Non-pigmented ciliary epithelial cell (primary cell): ENCODE data around the gene MTUS2.

Experiments used
- DNase-seq: peaks from one replicate; pipeline ENCODE4 v3.0.0-alpha.2; 2010; ENCODE audit warnings: low read depth

The MTUS2 gene

DNA sequence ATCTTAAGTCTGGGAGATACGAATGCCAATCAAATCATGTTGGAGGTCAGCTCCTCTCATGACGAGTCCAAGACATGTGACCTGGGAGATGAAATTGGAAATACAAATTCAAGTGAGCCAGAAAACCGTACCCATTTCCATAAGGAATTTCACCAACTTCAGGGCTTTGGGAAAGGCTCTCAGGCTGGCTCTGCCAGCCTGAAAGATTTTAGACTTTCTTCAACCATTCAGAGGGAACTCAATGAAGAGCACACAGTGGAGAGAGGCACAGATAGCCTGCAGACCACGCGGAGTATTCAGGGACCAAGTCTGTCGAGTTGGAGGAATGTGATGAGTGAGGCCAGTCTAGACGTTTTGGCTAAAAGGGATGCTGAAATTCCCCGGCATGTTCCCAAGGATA lies 204.6 kb downstream of the MTUS2 start:
- no peak for DNase-seq

DNA sequence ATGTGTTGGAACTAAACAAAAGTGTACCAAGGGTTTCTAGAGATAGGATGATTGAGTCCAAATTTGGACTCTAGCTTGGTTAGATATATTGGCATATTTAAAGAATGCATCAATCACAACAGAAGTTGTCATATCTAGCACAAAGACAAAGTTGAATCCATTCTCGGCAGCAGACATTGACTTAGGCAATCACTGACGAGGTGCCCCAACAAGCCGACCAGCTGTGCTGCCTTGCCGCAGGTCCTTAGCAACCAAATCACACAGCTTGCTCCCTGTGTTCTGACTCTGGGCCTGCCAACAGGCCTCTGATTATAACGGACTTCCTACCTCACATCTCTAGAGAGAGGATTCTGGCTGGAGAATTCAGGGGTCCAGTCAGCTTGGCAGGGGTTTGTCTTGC lies 208.7 kb downstream of the MTUS2 start:
- DNase-seq: no peak

DNA sequence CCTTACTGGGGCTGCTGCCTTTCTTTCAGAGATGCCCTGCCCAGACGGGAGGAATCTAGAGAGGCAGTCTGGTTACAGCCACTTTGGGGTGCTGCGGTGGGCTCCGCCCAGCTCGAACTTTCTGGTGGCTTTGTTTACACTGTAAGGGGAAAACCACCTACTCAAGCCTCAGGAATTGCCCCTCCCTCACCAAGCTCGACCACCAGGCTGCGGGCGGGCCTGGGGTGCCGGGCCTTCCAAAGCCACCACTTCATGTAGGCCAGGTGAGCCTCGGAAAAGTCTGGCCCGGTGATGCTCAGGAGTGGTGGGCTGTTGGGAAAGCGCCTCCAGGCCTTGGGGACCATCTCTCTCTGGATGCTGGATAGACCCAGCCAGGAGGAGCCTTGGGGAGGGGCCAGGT lies 218.6 kb downstream of the MTUS2 start:
- DNase-seq: no peak

DNA sequence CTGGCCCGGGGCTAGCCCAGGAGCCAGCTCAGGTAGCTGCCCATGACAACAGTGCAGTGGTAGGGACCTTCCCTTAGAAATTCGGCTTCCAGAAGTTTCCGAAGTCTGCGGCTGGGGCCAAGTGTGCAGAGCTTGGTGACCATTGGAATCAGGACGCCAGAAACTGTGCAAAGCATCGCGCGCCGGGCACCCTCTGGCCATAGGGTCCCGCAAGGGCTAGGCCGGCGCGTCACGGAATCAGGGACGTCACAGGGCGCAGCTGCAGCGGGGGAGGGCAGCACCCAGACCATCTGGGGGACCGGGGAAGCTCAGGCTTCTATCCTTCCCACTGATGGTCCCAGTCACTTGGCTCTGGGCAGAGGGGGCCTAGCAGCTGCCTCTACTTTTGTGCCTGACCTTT lies 219.1 kb downstream of the MTUS2 start:
- no peak for DNase-seq

DNA sequence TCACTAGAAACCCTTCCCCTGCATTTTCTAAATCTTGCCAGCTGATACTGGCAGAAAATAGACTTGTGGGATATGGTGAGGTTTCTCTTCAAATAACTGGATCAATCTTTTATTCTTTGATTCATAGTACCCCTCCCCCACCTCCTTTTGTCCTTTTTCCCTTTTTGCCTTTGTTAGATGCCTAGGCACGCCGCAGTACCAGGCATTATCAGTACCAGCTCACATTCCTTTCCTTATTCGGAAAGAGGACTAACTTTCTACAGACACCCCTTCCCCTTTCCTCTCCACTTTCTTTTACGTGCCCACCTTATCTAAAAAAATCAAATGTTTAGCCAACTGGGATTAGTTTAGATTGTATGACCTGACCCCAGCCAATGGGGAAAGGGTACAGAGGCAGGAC lies 226.4 kb downstream of the MTUS2 start:
- no peak for DNase-seq

DNA sequence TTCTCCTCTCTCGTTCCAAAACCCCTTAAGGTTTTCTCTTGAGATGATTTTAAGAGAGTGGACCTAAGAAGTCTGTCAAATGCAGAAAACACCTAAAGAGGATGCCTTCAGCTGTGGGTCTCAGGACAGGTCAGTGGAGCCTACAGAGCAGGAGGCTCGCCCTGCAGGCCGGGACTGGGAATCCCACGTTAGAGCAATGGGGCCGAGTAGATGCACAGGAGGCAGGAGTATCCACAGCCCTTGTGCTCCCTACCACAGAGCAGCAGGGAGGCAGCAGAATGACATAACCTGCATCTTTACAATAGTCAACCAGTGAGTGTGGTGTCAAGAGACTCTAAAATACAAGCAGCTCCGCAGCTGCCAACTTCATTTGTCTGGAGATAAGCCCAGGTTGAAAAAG lies 229.4 kb downstream of the MTUS2 start:
- no peak for DNase-seq

DNA sequence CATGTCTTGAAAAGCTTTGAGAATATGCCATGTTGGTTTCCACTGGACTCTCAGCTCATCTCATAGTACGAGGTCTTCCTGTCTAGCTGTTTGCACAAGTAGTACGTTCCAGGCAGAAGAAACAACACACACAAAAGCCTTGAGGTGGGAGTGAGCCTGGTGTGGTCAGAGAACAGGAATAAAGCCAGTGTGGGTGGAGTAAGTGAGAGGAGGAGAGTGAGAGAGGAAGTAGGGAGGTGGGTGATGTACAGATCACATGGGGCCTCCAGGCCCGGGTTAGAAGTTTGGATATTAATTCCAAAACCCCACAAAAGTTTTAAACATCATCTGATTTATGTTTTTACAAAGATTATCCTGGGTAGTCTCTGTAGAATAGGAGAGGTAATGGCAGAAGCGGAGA lies 230.6 kb downstream of the MTUS2 start:
- no peak for DNase-seq

DNA sequence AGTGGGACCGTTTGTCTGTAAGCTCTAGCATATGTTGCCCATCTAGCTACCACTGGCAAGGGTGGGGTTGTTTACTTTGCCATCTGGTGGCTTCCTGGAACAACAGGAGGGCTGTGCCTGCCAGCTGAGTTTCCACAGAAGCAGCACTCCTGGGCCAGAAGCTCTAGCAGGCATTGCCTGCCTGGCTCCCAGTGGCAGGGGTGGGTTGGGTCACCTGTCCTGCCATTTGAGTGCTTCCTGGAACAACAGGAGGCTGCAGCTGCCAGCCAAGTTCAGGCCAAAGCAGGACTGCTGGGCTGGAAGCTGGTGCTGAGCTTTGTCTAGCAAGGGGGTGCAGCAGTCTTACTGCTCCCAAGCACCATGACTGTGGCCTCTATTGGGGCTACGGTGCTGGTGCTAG lies 239.7 kb downstream of the MTUS2 start:
- no peak for DNase-seq

DNA sequence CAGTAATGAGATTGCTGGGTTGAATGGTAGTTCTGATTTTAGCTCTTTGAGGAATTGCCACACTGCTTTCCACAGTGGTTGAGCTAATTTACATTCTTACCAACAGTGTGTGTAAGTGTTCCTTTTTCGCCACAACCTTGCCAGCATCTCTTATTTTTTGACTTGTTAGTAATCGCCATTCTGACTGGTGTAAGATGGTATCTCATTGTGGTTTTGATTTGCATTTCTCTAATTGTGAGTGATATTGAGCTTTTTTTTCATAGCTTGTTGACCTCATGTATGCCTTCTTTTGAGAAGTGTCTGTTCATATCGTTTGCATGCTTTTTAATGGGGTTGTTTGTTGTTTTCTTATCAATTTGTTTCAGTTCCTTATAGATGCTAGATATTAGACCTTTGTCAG lies 245.0 kb downstream of the MTUS2 start:
- no peak for DNase-seq

DNA sequence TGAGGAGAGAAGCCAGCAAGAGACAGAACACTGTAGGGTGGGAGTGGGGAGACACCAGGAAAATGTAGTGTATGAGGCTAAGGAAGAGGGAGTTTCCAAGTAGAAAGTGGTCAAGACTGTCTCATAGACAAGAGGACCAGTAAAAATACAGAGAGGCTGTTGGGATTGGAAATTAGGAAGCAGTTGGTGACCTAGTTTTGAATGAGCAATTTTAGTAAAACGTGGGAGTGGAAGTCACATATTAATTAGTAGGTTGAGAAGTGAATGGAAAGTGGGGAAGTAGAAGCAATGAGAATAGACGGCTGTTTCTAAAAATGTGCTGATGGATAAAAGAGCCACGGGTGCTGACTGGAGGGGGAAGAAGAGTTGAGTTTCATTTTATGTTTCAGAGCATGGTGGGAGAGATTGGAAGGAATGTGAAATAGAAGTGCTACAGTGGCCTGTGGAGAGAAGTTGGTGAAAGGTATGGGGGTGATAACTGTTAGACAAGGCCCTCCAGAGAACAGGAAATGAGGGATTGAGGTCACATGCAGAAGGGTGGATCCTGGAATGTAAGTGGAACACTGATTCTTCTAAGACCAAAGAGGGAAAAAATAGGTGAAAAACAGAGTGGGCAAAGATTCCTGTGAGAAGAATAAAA lies 247.3 kb downstream of the MTUS2 start:
- DNase-seq: no peak

DNA sequence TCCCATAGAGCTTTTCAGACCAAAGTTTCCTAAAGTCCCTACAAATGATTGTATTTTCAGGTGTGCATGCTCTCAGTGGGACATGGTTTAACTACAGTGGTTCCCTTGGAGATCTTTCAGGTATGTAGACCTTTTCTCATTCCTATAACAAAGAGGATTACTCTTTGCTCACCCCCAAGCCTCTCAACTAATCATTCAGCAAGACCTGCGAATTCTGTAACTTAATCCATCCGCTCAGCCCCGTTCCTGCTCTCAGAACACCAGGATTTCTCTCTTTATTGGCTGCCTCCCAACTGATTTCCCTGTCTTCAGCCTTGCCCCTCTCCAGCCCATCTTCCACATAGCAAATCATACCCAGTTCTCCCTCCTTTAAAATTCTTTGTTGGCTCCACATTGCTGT lies 253.6 kb downstream of the MTUS2 start:
- no peak for DNase-seq

DNA sequence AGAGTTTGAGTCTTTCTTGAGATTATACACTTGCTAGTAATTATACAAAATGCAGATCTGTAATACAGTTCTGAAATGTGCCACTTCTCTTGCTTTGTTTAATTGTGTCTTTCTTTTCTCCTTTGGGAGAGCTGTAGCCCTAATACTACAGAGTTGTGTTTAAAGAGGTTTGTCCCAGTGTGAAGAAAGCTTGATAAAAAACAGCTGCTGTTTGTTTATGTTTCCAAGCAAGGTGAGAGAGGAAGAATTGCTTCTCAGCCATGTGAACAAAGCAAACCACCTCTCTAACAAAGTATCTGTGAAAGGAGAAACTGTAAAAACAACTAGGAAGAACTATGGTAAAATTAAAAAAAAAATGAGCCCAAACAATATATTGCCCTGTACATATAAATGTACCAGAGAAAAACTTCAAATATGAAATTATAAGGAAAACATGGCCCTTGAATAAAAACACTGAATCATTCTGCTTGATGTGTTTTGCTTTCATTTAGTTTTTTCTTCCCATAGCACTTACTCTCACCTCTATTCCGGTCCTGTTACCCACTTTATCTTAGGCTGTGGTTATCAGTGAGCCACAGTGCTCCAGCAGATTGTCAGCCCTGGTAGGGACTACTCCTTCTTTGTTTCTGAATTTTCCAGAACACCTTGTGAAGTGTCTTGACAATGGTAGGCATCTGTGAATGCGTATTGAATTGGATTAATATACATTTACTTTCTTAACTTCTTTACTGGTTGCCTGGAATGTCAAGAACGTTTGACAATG lies 257.1 kb downstream of the MTUS2 start:
- no peak for DNase-seq

DNA sequence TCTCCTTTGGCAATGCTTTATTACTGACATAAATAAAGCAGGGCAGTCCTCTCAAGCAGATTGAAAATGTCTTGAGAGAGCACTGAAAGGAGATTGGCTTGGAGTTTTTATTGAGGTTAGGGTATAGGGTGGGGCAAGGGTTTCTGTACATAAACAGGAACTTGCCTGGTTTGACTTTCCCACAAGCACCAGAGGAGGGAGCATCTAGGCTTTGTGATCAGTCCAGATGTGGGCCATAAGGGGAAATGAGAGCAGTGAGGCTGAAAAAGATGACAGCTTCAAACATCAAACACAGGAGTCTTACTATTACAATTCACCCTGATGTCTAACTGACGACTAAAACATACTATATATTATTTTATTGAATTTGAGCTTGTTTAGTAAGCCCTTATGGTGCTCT lies 260.9 kb downstream of the MTUS2 start:
- no peak for DNase-seq

DNA sequence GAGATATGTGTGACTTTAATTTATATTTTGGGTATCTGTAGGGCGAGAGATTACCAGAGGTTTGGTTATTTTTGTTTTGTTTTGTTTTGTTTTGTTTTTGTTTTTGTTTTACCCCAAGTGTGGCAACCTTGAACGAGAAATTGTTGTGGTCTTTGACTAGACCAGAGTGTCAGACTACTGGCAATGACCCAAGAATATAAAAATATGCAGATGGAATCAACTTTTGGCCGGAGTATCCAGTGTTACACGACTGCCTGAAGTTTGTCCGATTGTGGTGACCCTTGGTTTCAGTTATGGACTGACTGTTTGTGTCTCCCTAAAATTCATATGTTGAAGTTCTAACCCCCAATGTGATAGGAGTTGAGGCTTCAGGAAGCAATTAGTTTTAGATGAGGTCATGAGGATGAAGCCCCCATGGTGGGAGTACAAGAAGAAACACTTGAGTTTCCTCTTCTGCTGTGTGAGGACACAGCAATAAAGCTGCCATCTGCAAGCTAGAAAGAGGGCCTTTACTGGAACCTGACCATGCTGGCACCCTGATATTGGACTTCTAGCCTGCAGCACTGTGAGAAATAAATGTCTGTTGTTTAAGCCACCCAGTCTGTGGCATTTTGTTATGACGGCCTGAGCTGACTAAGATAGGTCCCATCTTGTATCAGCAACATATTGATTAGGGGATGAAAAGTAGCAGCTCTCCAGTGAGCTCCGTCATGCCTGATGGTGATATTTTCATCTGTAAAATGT lies 261.7 kb downstream of the MTUS2 start:
- no peak for DNase-seq

DNA sequence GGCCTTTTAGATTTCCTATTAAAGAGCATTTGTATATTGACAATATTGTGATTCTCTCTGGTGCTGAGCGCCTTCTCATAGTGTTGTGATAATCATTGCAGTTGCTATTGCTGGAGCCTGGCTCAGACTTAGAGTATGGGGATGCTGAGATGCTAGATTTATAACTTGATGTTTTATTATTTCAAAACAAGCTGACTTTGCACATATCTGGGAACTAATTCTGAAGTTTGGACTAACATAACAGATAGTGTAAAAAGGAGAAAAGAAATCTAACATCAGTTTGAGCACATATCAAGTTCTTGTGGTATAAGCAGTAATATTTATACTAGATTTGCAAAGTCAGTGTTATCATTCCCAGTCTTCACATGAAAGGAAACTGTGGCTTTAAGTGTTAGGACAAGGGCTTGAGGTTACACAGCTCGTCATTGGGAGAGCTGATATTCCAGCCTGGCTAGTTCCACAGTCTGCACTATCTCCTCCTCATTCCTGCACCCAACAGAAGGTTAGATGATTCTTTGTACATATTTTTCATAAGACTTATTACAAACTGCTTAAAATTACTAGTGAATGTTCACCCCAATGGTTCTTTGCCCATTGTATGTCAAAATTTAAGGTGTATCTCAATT lies 279.8 kb downstream of the MTUS2 start:
- no peak for DNase-seq

DNA sequence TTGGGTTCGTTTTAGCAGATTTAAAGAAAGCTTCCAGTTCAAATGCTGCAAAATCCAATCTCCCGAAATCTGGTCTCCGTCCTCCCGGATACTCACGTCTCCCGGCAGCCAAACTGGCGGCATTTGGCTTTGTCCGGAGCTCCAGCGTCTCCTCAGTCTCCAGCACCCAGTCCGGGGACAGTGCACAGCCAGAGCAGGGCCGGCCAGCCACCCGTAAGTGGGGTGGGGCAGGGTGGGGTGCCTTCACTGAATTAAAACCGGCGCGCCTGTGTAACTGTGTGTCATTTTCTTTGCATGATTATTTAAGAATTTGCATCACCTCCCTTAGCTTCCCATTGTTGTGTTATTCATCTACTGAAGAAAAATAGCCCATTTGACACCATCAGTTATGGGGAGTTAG lies 280.6 kb downstream of the MTUS2 start:
- no peak for DNase-seq

DNA sequence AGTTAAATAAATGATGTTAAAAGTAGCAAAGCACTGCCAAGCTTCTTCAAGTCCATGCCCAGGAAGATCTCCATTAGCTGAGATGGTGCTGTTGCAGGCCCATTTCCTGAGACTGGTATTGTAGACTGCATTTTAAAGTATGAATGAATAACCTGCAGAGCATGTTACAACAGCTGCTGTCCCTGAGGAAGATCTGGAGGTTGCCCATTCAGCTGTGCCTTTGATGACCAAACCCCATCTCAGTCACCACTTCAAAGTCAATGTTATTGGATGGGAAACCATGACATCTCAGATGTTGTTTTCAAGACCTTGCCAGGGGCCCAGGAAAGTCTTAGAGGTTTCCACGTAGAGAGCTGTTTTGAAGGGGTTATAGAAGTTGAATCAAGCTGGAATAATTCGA lies 281.3 kb downstream of the MTUS2 start:
- no peak for DNase-seq

DNA sequence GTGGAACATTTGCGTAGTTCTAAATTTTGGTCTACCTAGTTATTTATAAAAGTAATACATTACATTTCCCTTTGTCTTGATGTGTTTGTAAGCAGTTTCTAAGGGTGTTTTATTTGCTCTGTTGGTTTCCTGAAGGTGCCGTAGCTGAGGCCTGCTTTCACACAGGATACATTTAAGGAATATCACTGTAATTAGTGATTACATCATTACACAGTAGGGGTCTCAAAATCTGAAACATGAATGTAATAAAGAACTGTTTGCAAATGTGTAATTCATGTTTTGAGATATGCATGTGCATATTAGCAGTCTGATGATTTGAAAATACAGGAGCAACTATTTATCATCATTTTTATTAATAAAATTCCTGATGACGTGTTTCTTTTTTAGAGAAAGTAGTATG lies 281.8 kb downstream of the MTUS2 start:
- no peak for DNase-seq

DNA sequence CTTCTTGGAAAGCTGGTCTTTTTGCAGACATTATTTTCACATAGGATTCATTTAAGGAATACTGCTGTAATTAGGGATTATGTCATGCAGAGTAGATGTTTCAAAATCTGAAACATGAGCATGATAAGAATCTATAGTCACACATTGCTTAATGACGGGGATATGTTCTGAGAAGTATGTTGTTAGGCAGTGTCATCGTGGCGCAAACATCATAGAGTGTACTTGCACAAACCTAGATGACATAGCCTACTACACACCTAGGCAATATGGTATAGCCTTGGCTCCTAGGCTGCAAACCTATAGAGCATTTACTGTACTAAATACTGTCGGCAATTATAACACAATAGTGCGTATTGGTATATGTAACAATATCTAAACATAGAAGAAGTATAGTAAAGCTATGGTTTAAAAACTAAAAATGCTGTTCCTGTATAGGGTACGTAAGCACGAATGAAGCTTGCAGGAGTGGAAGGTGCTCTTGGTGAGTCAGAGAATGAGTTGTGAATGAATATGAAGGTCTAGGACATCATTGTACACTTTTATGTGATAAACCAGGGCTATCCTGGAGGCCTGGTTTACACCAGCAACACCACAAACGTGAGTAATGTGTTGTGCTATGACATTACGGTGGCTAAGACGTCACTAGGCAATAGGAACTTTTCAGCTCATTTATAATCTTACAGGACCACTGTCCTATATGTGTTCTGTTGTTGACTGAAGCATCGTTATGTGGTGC lies 283.1 kb downstream of the MTUS2 start:
- no peak for DNase-seq

DNA sequence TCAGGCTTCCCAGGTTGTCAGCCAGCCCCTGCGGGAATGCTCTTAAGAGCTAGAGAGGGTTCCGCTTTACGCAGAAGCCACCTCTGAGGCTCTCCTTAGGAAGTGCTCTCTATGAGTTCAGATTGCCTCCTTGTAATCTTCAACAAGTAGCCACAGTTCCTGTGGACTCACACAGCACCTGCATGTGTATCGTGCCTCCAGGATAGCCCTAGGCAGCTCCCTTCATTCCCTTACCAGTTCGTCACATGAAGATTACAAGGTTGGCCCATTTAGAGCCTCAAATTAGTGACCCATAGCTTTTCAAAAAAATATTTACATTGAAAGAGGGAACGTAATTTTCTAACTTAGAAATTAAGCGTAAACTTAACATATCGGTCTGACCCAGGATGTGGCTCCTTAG lies 284.3 kb downstream of the MTUS2 start:
- DNase-seq: no peak

DNA sequence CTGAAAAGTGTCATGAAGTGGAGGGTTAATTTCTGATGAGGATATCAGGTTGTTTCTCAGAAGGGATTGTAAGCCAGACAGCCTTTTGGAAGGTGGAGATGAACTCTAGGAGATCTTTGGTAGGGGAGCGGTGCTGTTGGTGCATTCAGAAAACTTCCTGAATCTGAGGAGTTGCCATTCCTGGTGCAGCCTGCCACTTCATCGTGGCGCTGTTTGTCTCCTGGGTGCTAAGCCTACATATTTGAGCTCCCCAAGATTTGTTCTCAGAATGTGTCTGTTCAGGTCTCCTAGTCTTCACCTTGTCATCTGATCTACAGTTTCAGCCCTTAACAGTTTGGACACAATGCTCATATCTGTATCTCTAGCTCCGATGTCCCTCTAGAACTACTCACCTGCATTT lies 285.6 kb downstream of the MTUS2 start:
- DNase-seq: no peak

DNA sequence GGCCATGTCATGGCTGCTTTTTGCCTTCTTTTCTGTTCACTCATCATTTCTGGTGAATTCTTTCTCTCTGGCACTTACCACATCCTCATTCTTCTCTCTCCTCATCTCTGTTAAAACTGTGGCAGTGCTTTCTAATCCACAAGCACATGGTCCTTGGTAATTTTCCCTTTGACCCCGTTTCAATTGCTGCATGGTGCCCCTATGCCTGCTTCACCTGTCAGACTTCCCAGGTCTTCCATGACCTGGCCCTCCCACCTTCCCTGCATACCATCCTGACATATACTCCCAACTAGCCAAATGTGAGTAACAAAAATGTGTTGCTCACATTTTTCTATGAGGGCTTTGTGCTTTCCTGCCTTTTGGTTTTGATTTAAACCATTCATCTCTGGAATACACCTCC lies 286.5 kb downstream of the MTUS2 start:
- DNase-seq: no peak
